Measurements from ENCODE around the gene ATP6V1G3.

Gene ATP6V1G3

GRCh38 chr1:198558402-198558801, 17.9 kb upstream of the ATP6V1G3 start:
- no peaks in the 10 kb centered on the region for H4K20me1 ChIP-seq (ENCODE audit: insufficient read depth, low read length)
- TF ChIP-seq EZH2phosphoT487 (IDR thresholded peaks at IDR 0.05; ENCODE audit: low read length): no peak
- TF ChIP-seq EZH2 (optimal IDR thresholded peaks at IDR 0.05; ENCODE audit: low read depth, low read length): no peak
- TF ChIP-seq, protein P1, sequence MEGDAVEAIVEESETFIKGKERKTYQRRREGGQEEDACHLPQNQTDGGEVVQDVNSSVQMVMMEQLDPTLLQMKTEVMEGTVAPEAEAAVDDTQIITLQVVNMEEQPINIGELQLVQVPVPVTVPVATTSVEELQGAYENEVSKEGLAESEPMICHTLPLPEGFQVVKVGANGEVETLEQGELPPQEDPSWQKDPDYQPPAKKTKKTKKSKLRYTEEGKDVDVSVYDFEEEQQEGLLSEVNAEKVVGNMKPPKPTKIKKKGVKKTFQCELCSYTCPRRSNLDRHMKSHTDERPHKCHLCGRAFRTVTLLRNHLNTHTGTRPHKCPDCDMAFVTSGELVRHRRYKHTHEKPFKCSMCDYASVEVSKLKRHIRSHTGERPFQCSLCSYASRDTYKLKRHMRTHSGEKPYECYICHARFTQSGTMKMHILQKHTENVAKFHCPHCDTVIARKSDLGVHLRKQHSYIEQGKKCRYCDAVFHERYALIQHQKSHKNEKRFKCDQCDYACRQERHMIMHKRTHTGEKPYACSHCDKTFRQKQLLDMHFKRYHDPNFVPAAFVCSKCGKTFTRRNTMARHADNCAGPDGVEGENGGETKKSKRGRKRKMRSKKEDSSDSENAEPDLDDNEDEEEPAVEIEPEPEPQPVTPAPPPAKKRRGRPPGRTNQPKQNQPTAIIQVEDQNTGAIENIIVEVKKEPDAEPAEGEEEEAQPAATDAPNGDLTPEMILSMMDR (IDR thresholded peaks at IDR 0.05; ENCODE audit: low read length): no peak
- H2AFZ ChIP-seq (ENCODE audit: low read length): no peak overlapping the region
- no peaks in the 10 kb centered on the region for H3K36me3 ChIP-seq (replicated peaks; ENCODE audit: insufficient read depth, low read length)
- H3K27me3 ChIP-seq (replicated peaks; ENCODE audit: insufficient read depth, low read length): no peaks in the 10 kb centered on the region
- H3K4me3 ChIP-seq (ENCODE audit: low read length): no peak overlapping the region
- H3K79me2 ChIP-seq (ENCODE audit: low read length): no peaks in the 10 kb centered on the region
- H3K4me2 ChIP-seq (ENCODE audit: low read depth, low read length): no peak overlapping the region
- no peaks in the 10 kb centered on the region for H3K9me2 ChIP-seq (replicated peaks; ENCODE audit: insufficient read depth, low read length)
- H3K9me3 ChIP-seq (replicated peaks; ENCODE audit: insufficient read depth, low read length): no peaks in the 10 kb centered on the region
- H3F3A ChIP-seq (ENCODE audit: insufficient read depth, low read length): peaks cover 4% of the 10 kb centered on the region
- H3K4me1 ChIP-seq (ENCODE audit: low read length): peaks cover 27% of the 10 kb centered on the region
- H3K9ac ChIP-seq (ENCODE audit: low read length): no peak overlapping the region
- no peak overlapping the region for H3K27ac ChIP-seq (ENCODE audit: low read length)
- no peak for DNase-seq

- Histone ChIP-seq H3K9me2 (replicated peaks; ENCODE audit: insufficient read depth, low read length) (no peaks in the 10 kb centered on the region), H4K20me1 (ENCODE audit: insufficient read depth, low read length) (no peaks in the 10 kb centered on the region), H3K79me2 (ENCODE audit: low read length) (no peaks in the 10 kb centered on the region), H3K4me2 (ENCODE audit: low read depth, low read length) (peak overlapping the region; percentile 34; the same call in 1 of the 2 replicates), H3K4me1 (ENCODE audit: low read length) (peaks cover 31% of the 10 kb centered on the region), H3K27me3 (replicated peaks; ENCODE audit: insufficient read depth, low read length) (no peaks in the 10 kb centered on the region), H3K27ac (ENCODE audit: low read length) (peak overlapping the region; percentile 1; the same call in 1 of the 2 replicates), H3K9me3 (replicated peaks; ENCODE audit: insufficient read depth, low read length) (no peaks in the 10 kb centered on the region), H3F3A (ENCODE audit: insufficient read depth, low read length) (peaks cover 6% of the 10 kb centered on the region), H2AFZ (ENCODE audit: low read length) (peak overlapping the region; percentile 35; the same call in 1 of the 2 replicates), H3K4me3 (ENCODE audit: low read length) (no peak overlapping the region), H3K36me3 (replicated peaks; ENCODE audit: insufficient read depth, low read length) (no peaks in the 10 kb centered on the region), H3K9ac (ENCODE audit: low read length) (no peak overlapping the region)
- TF ChIP-seq, protein P1 (IDR thresholded peaks at IDR 0.05; ENCODE audit: low read length): no peak
- TF ChIP-seq EZH2phosphoT487 (IDR thresholded peaks at IDR 0.05; ENCODE audit: low read length) (no peak), EZH2 (optimal IDR thresholded peaks at IDR 0.05; ENCODE audit: low read depth, low read length) (no peak)
- DNase-seq: peak; percentile 86
Observed at GRCh38 chr1:198556971-198557370, 16.5 kb upstream of the ATP6V1G3 start.

GRCh38 chr1:198552668-198553416, 12.4 kb upstream of the ATP6V1G3 start:
- no peak overlapping the region for H3K4me3 ChIP-seq (ENCODE audit: low read length)
- H3K79me2 ChIP-seq (ENCODE audit: low read length): no peaks in the 10 kb centered on the region
- no peak overlapping the region for H2AFZ ChIP-seq (ENCODE audit: low read length)
- H3F3A ChIP-seq (ENCODE audit: insufficient read depth, low read length): peaks cover 14% of the 10 kb centered on the region
- no peak overlapping the region for H3K27ac ChIP-seq (ENCODE audit: low read length)
- H3K9me2 ChIP-seq (replicated peaks; ENCODE audit: insufficient read depth, low read length): no peaks in the 10 kb centered on the region
- H4K20me1 ChIP-seq (ENCODE audit: insufficient read depth, low read length): no peaks in the 10 kb centered on the region
- DNase-seq: no peak
- TF ChIP-seq EZH2phosphoT487 (IDR thresholded peaks at IDR 0.05; ENCODE audit: low read length) (no peak), EZH2 (optimal IDR thresholded peaks at IDR 0.05; ENCODE audit: low read depth, low read length) (no peak)
- TF ChIP-seq, protein P1 (IDR thresholded peaks at IDR 0.05; ENCODE audit: low read length): peak; percentile 24; the same call in 1 of the 2 replicates
- H3K9ac ChIP-seq (ENCODE audit: low read length): no peak overlapping the region
- no peaks in the 10 kb centered on the region for H3K27me3 ChIP-seq (replicated peaks; ENCODE audit: insufficient read depth, low read length)
- no peaks in the 10 kb centered on the region for H3K9me3 ChIP-seq (replicated peaks; ENCODE audit: insufficient read depth, low read length)
- H3K36me3 ChIP-seq (replicated peaks; ENCODE audit: insufficient read depth, low read length): no peaks in the 10 kb centered on the region
- peaks cover 50% of the 10 kb centered on the region for H3K4me1 ChIP-seq (ENCODE audit: low read length)
- 0 out of 2 replicates have a peak overlapping the region, but pooled peaks have one; percentile 18 for H3K4me2 ChIP-seq (ENCODE audit: low read depth, low read length)

Data from MM.1S (cell line).